Hepatocyte (in vitro differentiated cells): ENCODE results near the gene ATP9B. TPM values are rescaled to one million over a fixed set of nuclear protein-coding genes. Genes with fewer than 3 reads are reported as not detected.

Experiments
- DNase-seq: peaks from one replicate; pipeline ENCODE4 v3.0.0-alpha.2; 2016; ENCODE audit warnings: low spot score
- H2AFZ ChIP-seq: fragments of 200-600 bp; sonication (generic); 2 replicates; pipeline ENCODE4 v1.6.0; 2016; ENCODE audit warnings: antibody characterized with exemption, mild to moderate bottlenecking
- H3K27ac ChIP-seq: fragments of 200-600 bp; sonication (generic); 2 replicates; pipeline ENCODE4 v1.5.1; 2016; ENCODE audit warnings: mild to moderate bottlenecking
- H3K27me3 ChIP-seq: fragments of 200-600 bp; sonication (generic); 2 replicates; pipeline ENCODE4 v1.6.1; 2016
- H3K36me3 ChIP-seq: fragments of 200-600 bp; sonication (generic); replicated peaks from 2 replicates; pipeline ENCODE4 v1.5.1; 2016; ENCODE audit warnings: low read depth; ENCODE audit not compliant: insufficient read depth
- H3K4me1 ChIP-seq: fragments of 200-600 bp; sonication (generic); 2 replicates; pipeline ENCODE4 v1.5.1; 2016; ENCODE audit warnings: mild to moderate bottlenecking, moderate library complexity; ENCODE audit not compliant: insufficient read depth
- H3K4me2 ChIP-seq: fragments of 200-600 bp; sonication (generic); 2 replicates; pipeline ENCODE4 v1.6.0; 2016
- H3K4me3 ChIP-seq: fragments of 200-600 bp; sonication (generic); 2 replicates; pipeline ENCODE4 v1.5.1; 2016; ENCODE audit warnings: mild to moderate bottlenecking
- H3K79me2 ChIP-seq: fragments of 200-600 bp; sonication (generic); 2 replicates; pipeline ENCODE4 v1.6.0; 2017; ENCODE audit warnings: mild to moderate bottlenecking
- H3K9me2 ChIP-seq: fragments of 200-600 bp; sonication (generic); replicated peaks from 2 replicates; pipeline ENCODE4 v1.6.0; 2017; ENCODE audit warnings: mild to moderate bottlenecking; ENCODE audit not compliant: insufficient read depth
- H3K9me3 ChIP-seq: fragments of 200-600 bp; sonication (generic); 2 replicates; pipeline ENCODE4 v1.5.1; 2016; ENCODE audit warnings: low read depth, mild to moderate bottlenecking
- H4K20me1 ChIP-seq: fragments of 200-600 bp; sonication (generic); 2 replicates; pipeline ENCODE4 v1.6.0; 2016; ENCODE audit warnings: mild to moderate bottlenecking; ENCODE audit not compliant: insufficient read depth, poor library complexity, severe bottlenecking
- EZH2 ChIP-seq: fragments of 200-600 bp; sonication (generic); IDR thresholded peaks from 2 replicates; pipeline ENCODE4 v1.6.1; 2016; ENCODE audit warnings: antibody characterized with exemption, mild to moderate bottlenecking, borderline replicate concordance
- EZH2phosphoT487 ChIP-seq: fragments of 200-600 bp; sonication (generic); IDR thresholded peaks from one replicate; pipeline ENCODE4 v1.6.1; 2018; ENCODE audit warnings: antibody characterized with exemption, mild to moderate bottlenecking, low read depth, moderate library complexity; ENCODE audit not compliant: unreplicated experiment, severe bottlenecking
- WGBS: methylation state at CpG from one replicate; pipeline ENCODE4 v1.1.6; 2016; ENCODE audit warnings: low lambda C conversion rate; ENCODE audit errors: missing lambda C conversion rate; 5-methylcytosine and 5-hydroxymethylcytosine counted together
- polyA plus RNA-seq: library from polyadenylated mRNA; unstranded; fragments of >200 nt; fragmentation: Nextera tagmentation; extraction: Ambion mirVana; gene quantifications from 2 replicates; pipeline ENCODE4 v1.2.1, GENCODE V29; 2016
- total RNA-seq: library from RNA; depleted of rRNA; stranded (reverse); fragments of >200 nt; gene quantifications from 2 replicates; pipeline ENCODE4 v1.2.3, GENCODE V29; 2014
- TF ChIP-seq, protein P1 (sequence below): fragments of 200-600 bp; sonication (generic); IDR thresholded peaks from 2 replicates; pipeline ENCODE4 v1.5.1; 2016; ENCODE audit warnings: antibody characterized with exemption, mild to moderate bottlenecking; ENCODE audit not compliant: poor library complexity

Gene ATP9B
- total and polyA plus RNA-seq, 2 experiments from 2014 or later = 14.6 to 23.8 TPM

DNA sequence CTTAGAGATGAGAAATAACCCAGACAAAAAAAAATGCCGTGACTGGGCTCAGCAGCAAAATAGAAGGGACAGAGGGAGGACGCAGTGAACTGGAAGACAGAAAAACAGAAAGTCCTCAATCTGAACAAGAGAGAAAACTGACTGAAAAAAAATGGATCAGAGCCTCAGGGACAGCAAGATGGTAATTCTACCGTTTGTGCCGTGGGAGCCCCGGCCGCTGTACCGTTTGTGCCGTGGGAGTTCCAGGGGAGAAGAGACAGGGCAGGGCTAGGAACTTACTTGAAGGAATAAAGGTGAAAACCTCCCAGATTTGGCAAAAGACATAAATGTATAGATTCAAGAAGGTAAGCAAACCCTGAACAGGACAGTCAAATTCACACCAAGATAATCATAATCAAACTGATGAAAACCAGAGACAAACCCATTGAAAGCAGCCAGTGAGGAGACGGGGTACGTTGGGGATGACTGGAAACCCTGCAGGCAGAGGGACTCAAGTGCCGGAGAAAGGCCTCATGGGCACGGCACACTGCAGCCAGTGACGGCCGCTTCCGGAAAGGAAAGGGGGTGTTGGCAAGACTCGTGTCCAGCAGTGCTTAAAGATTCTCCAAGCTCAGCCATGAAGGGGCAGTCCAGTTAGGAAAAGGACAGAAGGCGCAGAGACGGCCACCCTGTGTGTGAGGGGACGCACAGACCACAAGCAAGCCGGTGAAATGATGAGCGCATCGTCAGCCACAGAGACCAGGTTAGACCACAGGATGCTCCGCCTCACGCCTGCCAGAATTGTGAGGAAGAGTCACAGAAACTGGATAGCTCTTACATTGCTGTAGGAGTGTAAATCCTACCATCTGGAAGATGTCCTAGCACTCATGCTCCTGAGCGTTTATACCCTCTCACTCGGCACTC, 286.5 kb downstream of the ATP9B start:
- Histone ChIP-seq H3K4me3 (no peak overlapping the region), H3K36me3 (no peaks in the 10 kb centered on the region), H4K20me1 (no peaks in the 10 kb centered on the region), H3K27ac (no peak overlapping the region), H3K9me3 (no peaks in the 10 kb centered on the region), H2AFZ (no peak overlapping the region), H3K4me2 (no peak overlapping the region), H3K27me3 (no peaks in the 10 kb centered on the region), H3K4me1 (no peaks in the 10 kb centered on the region), H3K79me2 (no peaks in the 10 kb centered on the region), H3K9me2 (no peaks in the 10 kb centered on the region)
- 89% methylated on average over 26 of the region's 26 CpGs for WGBS
- DNase-seq = no peak
- no peak for TF ChIP-seq EZH2

DNA sequence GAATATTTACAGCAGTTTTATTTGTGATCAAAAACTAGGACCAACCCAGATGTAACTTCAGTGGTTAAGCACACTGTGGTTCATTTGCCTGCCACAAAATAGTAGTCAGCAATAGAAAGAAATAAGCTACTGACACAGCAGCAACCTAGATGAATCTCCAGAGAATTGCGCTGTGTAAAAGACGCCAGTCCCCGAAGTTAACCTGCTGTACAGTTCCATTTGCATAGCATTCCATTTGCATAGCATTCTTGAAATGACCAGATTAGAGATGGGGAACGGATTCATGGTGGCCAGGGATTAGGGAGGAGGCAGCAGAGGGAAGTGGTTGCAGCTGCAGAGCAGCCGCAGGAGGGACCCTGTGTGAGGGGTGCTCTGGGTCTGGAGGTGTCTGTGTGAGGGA, 287.2 kb downstream of the ATP9B start:
- Histone ChIP-seq H3K36me3 (no peaks in the 10 kb centered on the region), H3K9me2 (no peaks in the 10 kb centered on the region), H3K79me2 (no peaks in the 10 kb centered on the region), H3K27me3 (no peaks in the 10 kb centered on the region), H3K27ac (no peak overlapping the region), H3K4me1 (no peaks in the 10 kb centered on the region), H3K9me3 (no peaks in the 10 kb centered on the region), H3K4me3 (no peak overlapping the region), H3K4me2 (no peak overlapping the region), H4K20me1 (no peaks in the 10 kb centered on the region), H2AFZ (no peak overlapping the region)
- 87% methylated on average over 5 of the region's 5 CpGs for WGBS
- DNase-seq = no peak
- TF ChIP-seq EZH2phosphoT487 (no peak), EZH2 (no peak)
- TF ChIP-seq, protein P1, sequence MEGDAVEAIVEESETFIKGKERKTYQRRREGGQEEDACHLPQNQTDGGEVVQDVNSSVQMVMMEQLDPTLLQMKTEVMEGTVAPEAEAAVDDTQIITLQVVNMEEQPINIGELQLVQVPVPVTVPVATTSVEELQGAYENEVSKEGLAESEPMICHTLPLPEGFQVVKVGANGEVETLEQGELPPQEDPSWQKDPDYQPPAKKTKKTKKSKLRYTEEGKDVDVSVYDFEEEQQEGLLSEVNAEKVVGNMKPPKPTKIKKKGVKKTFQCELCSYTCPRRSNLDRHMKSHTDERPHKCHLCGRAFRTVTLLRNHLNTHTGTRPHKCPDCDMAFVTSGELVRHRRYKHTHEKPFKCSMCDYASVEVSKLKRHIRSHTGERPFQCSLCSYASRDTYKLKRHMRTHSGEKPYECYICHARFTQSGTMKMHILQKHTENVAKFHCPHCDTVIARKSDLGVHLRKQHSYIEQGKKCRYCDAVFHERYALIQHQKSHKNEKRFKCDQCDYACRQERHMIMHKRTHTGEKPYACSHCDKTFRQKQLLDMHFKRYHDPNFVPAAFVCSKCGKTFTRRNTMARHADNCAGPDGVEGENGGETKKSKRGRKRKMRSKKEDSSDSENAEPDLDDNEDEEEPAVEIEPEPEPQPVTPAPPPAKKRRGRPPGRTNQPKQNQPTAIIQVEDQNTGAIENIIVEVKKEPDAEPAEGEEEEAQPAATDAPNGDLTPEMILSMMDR = no peak

DNA sequence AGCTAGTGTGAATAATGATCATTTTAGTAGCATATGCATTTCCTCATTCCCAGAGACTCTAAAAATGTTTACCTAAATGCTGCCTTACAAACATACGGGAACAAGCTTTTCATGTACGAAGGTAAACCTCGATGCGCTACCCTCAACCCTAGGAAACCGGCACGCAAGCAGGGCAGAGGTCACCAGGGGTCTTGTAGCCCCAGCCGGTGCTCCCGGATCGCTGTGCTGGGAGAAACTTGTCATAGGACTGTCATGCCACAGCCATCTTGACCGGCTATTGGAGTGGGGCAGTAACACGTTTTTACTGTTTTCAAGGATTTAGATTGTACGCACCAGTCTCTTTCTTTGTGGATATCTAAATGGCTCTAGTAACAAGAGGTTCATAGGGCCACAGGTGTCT, 291.7 kb downstream of the ATP9B start:
- H2AFZ ChIP-seq = no peak overlapping the region
- no peak overlapping the region for H3K4me2 ChIP-seq
- 96% methylated on average over 12 of the region's 12 CpGs for WGBS
- no peaks in the 10 kb centered on the region for H4K20me1 ChIP-seq
- DNase-seq = no peak
- H3K27me3 ChIP-seq = no peaks in the 10 kb centered on the region
- no peaks in the 10 kb centered on the region for H3K9me2 ChIP-seq
- no peak overlapping the region for H3K4me3 ChIP-seq
- no peak overlapping the region for H3K27ac ChIP-seq
- H3K79me2 ChIP-seq = no peaks in the 10 kb centered on the region
- H3K36me3 ChIP-seq = no peaks in the 10 kb centered on the region
- H3K4me1 ChIP-seq = peaks cover under 1% of the 10 kb centered on the region
- TF ChIP-seq EZH2phosphoT487 (no peak), EZH2 (no peak)
- TF ChIP-seq, protein P1 = no peak
- no peaks in the 10 kb centered on the region for H3K9me3 ChIP-seq

DNA sequence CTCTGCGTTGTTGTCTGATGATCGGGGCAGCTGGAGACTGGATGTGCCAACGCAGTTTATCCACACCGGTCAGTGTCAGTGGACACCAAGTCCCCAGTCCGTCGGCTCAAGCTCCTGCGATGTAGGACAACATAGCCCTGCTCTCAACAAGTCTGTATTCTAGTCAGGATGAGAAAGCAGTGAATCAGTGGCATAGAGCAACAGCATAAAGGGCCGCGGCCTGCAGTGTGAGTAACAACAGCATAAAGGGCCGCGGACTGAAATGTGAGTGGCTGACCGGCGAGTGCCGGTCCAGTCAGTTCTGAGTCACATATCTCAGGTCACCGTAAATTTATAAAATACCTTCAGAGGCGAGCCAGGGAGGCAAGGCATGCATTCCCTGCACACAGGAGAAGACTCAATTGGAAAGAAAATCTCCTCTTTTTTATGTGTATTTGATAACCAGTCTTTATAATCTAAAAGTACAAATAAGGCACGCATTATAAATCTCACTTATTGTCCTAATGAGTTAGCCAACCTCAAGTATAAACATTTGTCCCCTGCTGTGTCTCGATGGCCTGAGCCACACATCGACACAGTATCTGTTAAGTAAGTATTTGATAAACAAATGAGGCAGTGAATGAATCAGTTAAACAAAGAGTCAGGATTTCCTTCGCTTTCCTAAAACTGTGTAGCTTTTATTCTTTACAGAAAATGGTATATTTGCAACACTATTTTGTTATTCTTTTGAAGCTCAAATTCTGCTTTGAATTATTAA, 292.8 kb downstream of the ATP9B start:
- no peak for DNase-seq
- Histone ChIP-seq H3K79me2 (no peaks in the 10 kb centered on the region), H3K9me2 (no peaks in the 10 kb centered on the region), H3K9me3 (no peaks in the 10 kb centered on the region), H2AFZ (no peak overlapping the region), H3K27me3 (no peaks in the 10 kb centered on the region), H3K27ac (no peak overlapping the region), H3K4me2 (no peak overlapping the region), H4K20me1 (no peaks in the 10 kb centered on the region), H3K36me3 (no peaks in the 10 kb centered on the region), H3K4me1 (peaks cover 4% of the 10 kb centered on the region), H3K4me3 (no peak overlapping the region)
- TF ChIP-seq, protein P1 = no peak
- no peak for TF ChIP-seq EZH2phosphoT487
- TF ChIP-seq EZH2 = no peak
- WGBS = 93% methylated on average over 20 of the region's 20 CpGs
